Transverse colon (tissue), 4 donors: ENCODE measurements around the gene KRTAP29-1. TPM values are rescaled to one million over a fixed set of nuclear protein-coding genes. Genes with fewer than 3 reads are reported as not detected.

Experiments used
- DNase-seq: peaks from one replicate; pipeline ENCODE4 v3.0.0-alpha.2; 2019
- H3K27ac ChIP-seq, 4 donors: fragments of 200-600 bp; sonication (generic); 2 replicates each; pipeline ENCODE4 v1.5.1; 2016 to 2018; ENCODE audit warnings: inconsistent platforms in 4 of 4
- H3K27me3 ChIP-seq: fragments of 200-600 bp; sonication (generic); 2 replicates; pipeline ENCODE4 v1.5.1; 2017; ENCODE audit warnings: inconsistent platforms
- H3K36me3 ChIP-seq, 4 donors: fragments of 200-600 bp; sonication (generic); 2 replicates each; pipeline ENCODE4 v1.5.1; 2017 to 2019; ENCODE audit warnings: inconsistent platforms in 4 of 4
- H3K4me1 ChIP-seq, 4 donors: fragments of 200-600 bp; sonication (generic); 2 replicates each; pipeline ENCODE4 v1.5.1; 2017 to 2020; ENCODE audit warnings: inconsistent platforms in 4 of 4
- H3K4me3 ChIP-seq, 4 donors: fragments of 200-600 bp; sonication (generic); 1 replicate in 1 of 4; 2 replicates in 3 of 4; pipeline versions ENCODE4 v1.5.1 to v1.6.1; 2017 to 2019; ENCODE audit warnings: inconsistent platforms in 4 of 4
- H3K9me3 ChIP-seq, 2 donors: fragments of 200-600 bp; sonication (generic); 2 replicates each; pipeline ENCODE4 v1.5.1; 2017 to 2019; ENCODE audit warnings: inconsistent platforms in 2 of 2
- EP300 ChIP-seq: sonication (generic); formaldehyde crosslinking; IDR thresholded peaks from one replicate; pipeline ENCODE4 v1.6.1; 2017; ENCODE audit warnings: antibody characterized with exemption, low read depth
- POLR2A ChIP-seq: fragments of 450-650 bp; IDR thresholded peaks from one replicate; pipeline ENCODE4 v1.6.1; 2016; ENCODE audit warnings: antibody characterized with exemption, mild to moderate bottlenecking, moderate library complexity
- POLR2AphosphoS5 ChIP-seq, 3 donors: sonication (generic); formaldehyde crosslinking; IDR thresholded peaks; one replicate each; pipeline ENCODE4 v1.6.1; 2016; ENCODE audit warnings: antibody characterized with exemption in 3 of 3
- WGBS, 2 donors: methylation state at CpG; one replicate each; pipeline ENCODE4 v1.1.5; 2018; ENCODE audit warnings: low coverage in 1 of 2; 5-methylcytosine and 5-hydroxymethylcytosine counted together
- in situ Hi-C, 4 donors: fragments of 200-750 bp; cut with MboI; loops; one replicate each; pipeline versions ENCODE4 v1.15.0 to v1.15.1; 2017; ENCODE audit warnings: low sequenced_read_pairs in 3 of 4, low pct_ligation_motif_present in 1 of 4, low pct_unique_long_range_greater_than_20kb in 1 of 4
- intact Hi-C: fragments of 100-400 bp; cut with DNase I; formaldehyde crosslinking; loops from one replicate; pipeline ENCODE4 v1.15.1; 2023; ENCODE audit warnings: low total_unique reads
- total RNA-seq, 4 donors: library from RNA; depleted of rRNA; stranded (reverse); fragments of >200 nt; gene quantifications; one replicate each; pipeline ENCODE4 v1.1.0, GENCODE V29; 2016
- TF ChIP-seq, protein P1 (sequence below), 5 experiments: fragments of 200-600 bp in 3 of 5; fragments of 450-650 bp in 2 of 5; sonication (generic) in 3 of 5; IDR thresholded peaks; 1 replicate in 2 of 5; 2 replicates in 3 of 5; pipeline ENCODE4 v1.5.1; 2016 to 2017; ENCODE audit warnings: antibody characterized with exemption in 5 of 5, inconsistent platforms in 3 of 5, mild to moderate bottlenecking in 2 of 5, moderate library complexity in 1 of 5

The KRTAP29-1 gene
- total RNA-seq, 4 donors from 2014 or later: not detected

DNA sequence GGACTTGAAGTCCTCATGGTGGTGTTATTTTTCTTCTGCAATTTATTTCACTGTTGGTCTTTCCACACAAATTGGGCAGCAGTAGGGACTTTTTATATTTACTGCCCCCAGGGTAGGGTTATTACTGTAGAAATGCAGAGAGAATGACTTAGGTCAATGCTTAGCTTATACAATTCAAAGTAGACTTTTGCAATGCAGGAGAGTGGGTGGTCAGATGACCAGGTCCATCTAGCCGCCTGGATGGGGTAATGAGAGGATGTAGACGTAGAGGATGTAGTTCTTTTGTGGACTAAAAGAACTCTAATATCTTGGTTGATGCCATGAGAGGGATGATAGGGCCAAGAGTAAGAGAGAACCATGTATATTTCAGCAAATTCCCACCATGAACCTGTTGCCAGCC lies 15.6 kb upstream of the KRTAP29-1 start:
- TF ChIP-seq POLR2A (no peak), EP300 (no peak), POLR2AphosphoS5 (IDR thresholded peaks at IDR 0.05) (no peak)
- TF ChIP-seq, protein P1, sequence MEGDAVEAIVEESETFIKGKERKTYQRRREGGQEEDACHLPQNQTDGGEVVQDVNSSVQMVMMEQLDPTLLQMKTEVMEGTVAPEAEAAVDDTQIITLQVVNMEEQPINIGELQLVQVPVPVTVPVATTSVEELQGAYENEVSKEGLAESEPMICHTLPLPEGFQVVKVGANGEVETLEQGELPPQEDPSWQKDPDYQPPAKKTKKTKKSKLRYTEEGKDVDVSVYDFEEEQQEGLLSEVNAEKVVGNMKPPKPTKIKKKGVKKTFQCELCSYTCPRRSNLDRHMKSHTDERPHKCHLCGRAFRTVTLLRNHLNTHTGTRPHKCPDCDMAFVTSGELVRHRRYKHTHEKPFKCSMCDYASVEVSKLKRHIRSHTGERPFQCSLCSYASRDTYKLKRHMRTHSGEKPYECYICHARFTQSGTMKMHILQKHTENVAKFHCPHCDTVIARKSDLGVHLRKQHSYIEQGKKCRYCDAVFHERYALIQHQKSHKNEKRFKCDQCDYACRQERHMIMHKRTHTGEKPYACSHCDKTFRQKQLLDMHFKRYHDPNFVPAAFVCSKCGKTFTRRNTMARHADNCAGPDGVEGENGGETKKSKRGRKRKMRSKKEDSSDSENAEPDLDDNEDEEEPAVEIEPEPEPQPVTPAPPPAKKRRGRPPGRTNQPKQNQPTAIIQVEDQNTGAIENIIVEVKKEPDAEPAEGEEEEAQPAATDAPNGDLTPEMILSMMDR (IDR thresholded peaks at IDR 0.05): no peak
- H3K27me3 ChIP-seq: no peaks in the 10 kb centered on the region
- no peaks in the 10 kb centered on the region for H3K36me3 ChIP-seq
- in situ Hi-C loops: no loop called here
- intact Hi-C loops: no loop called here
- peaks cover 4 to 7% of the 10 kb centered on the region in 2 donors for H3K9me3 ChIP-seq
- 34 to 82% methylated on average over 2 of the region's 2 CpGs for WGBS, 2 donors
- H3K4me1 ChIP-seq: no peaks in the 10 kb centered on the region
- H3K4me3 ChIP-seq: no peak overlapping the region
- H3K27ac ChIP-seq: no peak overlapping the region
- no peak for DNase-seq

GRCh38 chr17:41315814-41316445 lies 13.3 kb upstream of the KRTAP29-1 start:
- Histone ChIP-seq H3K27me3 (no peaks in the 10 kb centered on the region), H3K4me3 (no peak overlapping the region), H3K36me3 (no peaks in the 10 kb centered on the region), H3K9me3 (peaks cover 4 to 7% of the 10 kb centered on the region in 2 donors), H3K4me1 (no peaks in the 10 kb centered on the region), H3K27ac (no peak overlapping the region)
- intact Hi-C loops (no loop called here), in situ Hi-C loops (no loop called here)
- 72 to 73% methylated on average over 5 to 17 of the region's 17 CpGs for WGBS, 2 donors
- TF ChIP-seq EP300 (no peak), POLR2A (no peak), POLR2AphosphoS5 (IDR thresholded peaks at IDR 0.05) (no peak)
- TF ChIP-seq, protein P1 (IDR thresholded peaks at IDR 0.05): no peak
- no peak for DNase-seq

GRCh38 chr17:41315204-41315794 lies 12.6 kb upstream of the KRTAP29-1 start, which contains the start of gene KRTAP17-1:
TSS of gene KRTAP17-1 (minus strand) at chr17:41315710. CDS start at chr17:41315650, 60 bp downstream.
- Histone ChIP-seq H3K4me1 (no peaks in the 10 kb centered on the region), H3K9me3 (peaks cover 4 to 7% of the 10 kb centered on the region in 2 donors), H3K27ac (no peak within 1 kb of the TSS), H3K4me3 (no peak within 1 kb of the TSS), H3K36me3 (no peaks in the 10 kb centered on the region), H3K27me3 (no peaks in the 10 kb centered on the region)
- in situ Hi-C loops: no loop called here
- TF ChIP-seq, protein P1 (IDR thresholded peaks at IDR 0.05): no peak
- no peak for TF ChIP-seq POLR2A
- 53 to 84% methylated on average over 3 to 22 of the region's 24 CpGs for WGBS, 2 donors
- no peak for DNase-seq
- intact Hi-C loops: no loop called here

GRCh38 chr17:41311111-41311510 lies 8.5 kb upstream of the KRTAP29-1 start:
- no peak for TF ChIP-seq POLR2A
- no peak for TF ChIP-seq EP300
- TF ChIP-seq, protein P1 (IDR thresholded peaks at IDR 0.05): no peak
- TF ChIP-seq POLR2AphosphoS5 (IDR thresholded peaks at IDR 0.05): no peak
- Histone ChIP-seq H3K36me3 (no peaks in the 10 kb centered on the region), H3K27ac (no peak overlapping the region), H3K4me1 (no peaks in the 10 kb centered on the region), H3K4me3 (no peak overlapping the region), H3K27me3 (no peaks in the 10 kb centered on the region), H3K9me3 (no peaks in the 10 kb centered on the region)
- in situ Hi-C loops: no loop called here
- 77% methylated on average over 1 of the region's 1 CpG; no CpG with 5 or more reads in 1 of the 2 donors for WGBS, 2 donors
- intact Hi-C loops: no loop called here
- no peak for DNase-seq
